GM23338 (cell line): ENCODE results near the gene RNF223. TPM values are rescaled to one million over a fixed set of nuclear protein-coding genes. Genes with fewer than 3 reads are reported as not detected.
"Not testable (repeated sequence)": the region's sequence is repeated elsewhere in the genome, so short reads cannot be mapped to it uniquely, and the experiment has no call there.

Source experiments
- ATAC-seq: fragments of 200-7000 bp; cut with Tn5 transposase; 3 replicates; pipeline ENCODE4 v1.9.1; 2020
- DNase-seq: peaks from one replicate; pipeline ENCODE4 v3.0.0-alpha.2; 2015; ENCODE audit warnings: low spot score
- H2AFZ ChIP-seq: fragments of 200-600 bp; sonication (generic); 2 replicates; pipeline ENCODE4 v1.8.0; 2016; ENCODE audit warnings: antibody characterized with exemption, mild to moderate bottlenecking, moderate library complexity
- H3F3A ChIP-seq: fragments of 200-600 bp; sonication (generic); replicated peaks from 2 replicates; pipeline ENCODE4 v1.8.0; 2017; ENCODE audit warnings: antibody characterized with exemption, mixed run types, low read depth
- H3K27ac ChIP-seq: fragments of 200-600 bp; sonication (generic); 2 replicates; pipeline ENCODE4 v1.6.1; 2016; ENCODE audit warnings: low read depth
- H3K27me3 ChIP-seq: fragments of 200-600 bp; sonication (generic); 2 replicates; pipeline ENCODE4 v1.8.0; 2016; ENCODE audit warnings: mild to moderate bottlenecking, mixed run types, moderate library complexity; ENCODE audit not compliant: insufficient read depth
- H3K36me3 ChIP-seq: fragments of 200-600 bp; sonication (generic); 2 replicates; pipeline ENCODE4 v1.8.0; 2016; ENCODE audit warnings: mild to moderate bottlenecking; ENCODE audit not compliant: insufficient read depth
- H3K4me1 ChIP-seq: fragments of 200-600 bp; sonication (generic); 2 replicates; pipeline ENCODE4 v1.8.0; 2016; ENCODE audit warnings: mild to moderate bottlenecking, moderate library complexity; ENCODE audit not compliant: insufficient read depth
- H3K4me2 ChIP-seq: fragments of 200-600 bp; sonication (generic); 2 replicates; pipeline ENCODE4 v1.7.1; 2017; ENCODE audit warnings: mixed run types
- H3K4me3 ChIP-seq: fragments of 200-600 bp; sonication (generic); 2 replicates; pipeline ENCODE4 v1.6.1; 2016; ENCODE audit warnings: mixed run types
- H3K79me2 ChIP-seq: fragments of 200-600 bp; sonication (generic); replicated peaks from 2 replicates; pipeline ENCODE4 v1.8.0; 2017; ENCODE audit warnings: mild to moderate bottlenecking; ENCODE audit not compliant: insufficient read depth
- H3K9me2 ChIP-seq: fragments of 200-600 bp; sonication (generic); 2 replicates; pipeline ENCODE4 v1.8.0; 2017; ENCODE audit not compliant: insufficient read depth
- H4K20me1 ChIP-seq: fragments of 200-600 bp; sonication (generic); replicated peaks from 2 replicates; pipeline ENCODE4 v1.8.0; 2017; ENCODE audit warnings: mild to moderate bottlenecking; ENCODE audit not compliant: insufficient read depth
- H3K27ac Mint-ChIP-seq: 2 replicates; pipeline ENCODE4 v1.8.0; 2020; ENCODE audit warnings: inconsistent platforms, mild to moderate bottlenecking, moderate library complexity, mixed read lengths
- H3K27me3 Mint-ChIP-seq: 3 replicates; pipeline ENCODE4 v1.8.0; 2022; ENCODE audit warnings: low read depth, mild to moderate bottlenecking, moderate library complexity, mixed read lengths, inconsistent platforms; ENCODE audit not compliant: insufficient read depth, poor library complexity
- H3K36me3 Mint-ChIP-seq: 3 replicates; pipeline ENCODE4 v1.8.0; 2021; ENCODE audit warnings: low read depth, mild to moderate bottlenecking, inconsistent platforms, moderate library complexity, mixed read lengths
- H3K4me1 Mint-ChIP-seq: 3 replicates; pipeline ENCODE4 v1.8.0; 2020; ENCODE audit warnings: mild to moderate bottlenecking, inconsistent platforms, mixed read lengths
- H3K4me3 Mint-ChIP-seq: 3 replicates; pipeline ENCODE4 v1.8.0; 2021; ENCODE audit warnings: moderate library complexity, mild to moderate bottlenecking, inconsistent platforms, mixed read lengths
- H3K9me3 Mint-ChIP-seq: 3 replicates; pipeline ENCODE4 v1.8.0; 2020; ENCODE audit warnings: moderate library complexity, mild to moderate bottlenecking, inconsistent platforms, mixed read lengths
- CREB1 ChIP-seq: fragments of 250-450 bp; sonication (Bioruptor Pico); IDR thresholded peaks from 2 replicates; pipeline ENCODE4 v1.5.0; 2020; ENCODE audit warnings: low read depth, mild to moderate bottlenecking, moderate library complexity
- ETS1 ChIP-seq: IDR thresholded peaks from 2 replicates; pipeline ENCODE4 v1.6.1; 2016; ENCODE audit warnings: antibody characterized with exemption
- EZH2 ChIP-seq: fragments of 200-600 bp; sonication (generic); IDR thresholded peaks from one replicate; pipeline ENCODE4 v1.8.0; 2017; ENCODE audit warnings: antibody characterized with exemption, mild to moderate bottlenecking, low read depth; ENCODE audit not compliant: unreplicated experiment
- EZH2phosphoT487 ChIP-seq: fragments of 200-600 bp; sonication (generic); IDR thresholded peaks from one replicate; pipeline ENCODE4 v1.8.1; 2018; ENCODE audit warnings: antibody characterized with exemption; ENCODE audit not compliant: unreplicated experiment
- JUNB ChIP-seq: IDR thresholded peaks from one replicate; pipeline ENCODE4 v1.6.1; 2016; ENCODE audit warnings: antibody characterized with exemption; ENCODE audit not compliant: unreplicated experiment
- NANOG ChIP-seq: IDR thresholded peaks from 2 replicates; pipeline ENCODE4 v1.6.1; 2016; ENCODE audit warnings: antibody characterized with exemption, borderline replicate concordance
- POLR2AphosphoS5 ChIP-seq: IDR thresholded peaks from 2 replicates; pipeline ENCODE4 v1.6.1; 2016; ENCODE audit warnings: antibody characterized with exemption, low read depth
- REST ChIP-seq: IDR thresholded peaks from one replicate; pipeline ENCODE4 v1.6.1; 2018; ENCODE audit warnings: antibody characterized with exemption; ENCODE audit not compliant: unreplicated experiment
- STAT1 ChIP-seq: IDR thresholded peaks from one replicate; pipeline ENCODE4 v1.6.1; 2016; ENCODE audit warnings: antibody characterized with exemption; ENCODE audit not compliant: unreplicated experiment
- ZNF114 ChIP-seq: fragments of 250-450 bp; sonication (Bioruptor Pico); IDR thresholded peaks from 2 replicates; pipeline ENCODE4 v1.5.0; 2020; ENCODE audit warnings: mild to moderate bottlenecking, moderate library complexity
- ZNF331 ChIP-seq: fragments of 250-450 bp; sonication (Bioruptor Pico); IDR thresholded peaks from 2 replicates; pipeline ENCODE4 v1.5.0; 2020; ENCODE audit warnings: low read depth, mild to moderate bottlenecking, moderate library complexity
- ZNF462 ChIP-seq: fragments of 250-450 bp; sonication (Bioruptor Pico); IDR thresholded peaks from 2 replicates; pipeline ENCODE4 v1.5.0; 2020; ENCODE audit warnings: mild to moderate bottlenecking, moderate library complexity
- polyA plus RNA-seq: library from polyadenylated mRNA; unstranded; fragments of >200 nt; fragmentation: Nextera tagmentation; extraction: Ambion mirVana; gene quantifications from 2 replicates; pipeline ENCODE4 v1.2.1, GENCODE V29; 2016
- total RNA-seq: library from RNA; depleted of rRNA; stranded (reverse); fragments of >200 nt; shearing (Covaris generic); gene quantifications from 2 replicates; pipeline ENCODE4 v1.2.3, GENCODE V29; 2014

Gene RNF223
- total and polyA plus RNA-seq, 2 experiments from 2014 or later: not detected

GRCh38 chr1:1104152-1104551 is 30.0 kb upstream of the RNF223 start:
- H3K27me3 Mint-ChIP-seq, H4K20me1 ChIP-seq, ATAC-seq, H3K79me2 ChIP-seq, DNase-seq, H3K4me3 Mint-ChIP-seq, H3K27me3 ChIP-seq, H3K27ac Mint-ChIP-seq, H3K4me2 ChIP-seq, H3K4me1 Mint-ChIP-seq, H3K27ac ChIP-seq, H3F3A ChIP-seq, H3K4me3 ChIP-seq, H3K36me3 ChIP-seq, H3K4me1 ChIP-seq, H2AFZ ChIP-seq, H3K9me2 ChIP-seq: not testable (repeated sequence)
- H3K9me3 Mint-ChIP-seq: peaks cover 50% of the 10 kb centered on the region
- peaks cover 53% of the 10 kb centered on the region for H3K36me3 Mint-ChIP-seq

GRCh38 chr1:1101503-1101902 is 27.4 kb upstream of the RNF223 start:
- no peak overlapping the region for H3K4me2 ChIP-seq
- H3K4me1 ChIP-seq: no peaks in the 10 kb centered on the region
- no peak overlapping the region for H3K4me3 ChIP-seq
- H3K27me3 ChIP-seq: peaks cover 14% of the 10 kb centered on the region; the same call in 1 of the 2 replicates
- Mint-ChIP-seq H3K4me3 (no peak overlapping the region), H3K9me3 (peaks cover 40% of the 10 kb centered on the region), H3K36me3 (peaks cover 36% of the 10 kb centered on the region), H3K27ac (no peak overlapping the region), H3K27me3 (peaks cover 7% of the 10 kb centered on the region), H3K4me1 (no peaks in the 10 kb centered on the region)
- no peaks in the 10 kb centered on the region; the same call in 1 of the 2 replicates for H4K20me1 ChIP-seq
- TF ChIP-seq ZNF462: no peak
- no peak for TF ChIP-seq ZNF114 (CRISPR knock-in tag)
- no peak for TF ChIP-seq JUNB
- TF ChIP-seq EZH2: no peak
- TF ChIP-seq EZH2phosphoT487: no peak
- TF ChIP-seq CREB1 (CRISPR knock-in tag): no peak
- TF ChIP-seq REST: no peak
- TF ChIP-seq ZNF331 (CRISPR knock-in tag): no peak
- no peak for TF ChIP-seq NANOG
- TF ChIP-seq ETS1: no peak
- no peak for TF ChIP-seq STAT1
- TF ChIP-seq POLR2AphosphoS5: no peak
- DNase-seq: no peak
- no peak for ATAC-seq
- H2AFZ ChIP-seq: no peak overlapping the region
- no peaks in the 10 kb centered on the region for H3F3A ChIP-seq
- peaks cover 6% of the 10 kb centered on the region; the same call in 1 of the 2 replicates for H3K79me2 ChIP-seq
- peaks cover 5% of the 10 kb centered on the region; the same call in 1 of the 2 replicates for H3K36me3 ChIP-seq
- H3K9me2 ChIP-seq: no peaks in the 10 kb centered on the region
- H3K27ac ChIP-seq: no peak overlapping the region
